Measurements from ENCODE around the gene RFC3.
"Not testable (repeated sequence)": the region's sequence is repeated elsewhere in the genome, so short reads cannot be mapped to it uniquely, and the experiment has no call there.

RFC3 gene

GRCh38 chr13:33806470-33807248 is 11.3 kb upstream of the RFC3 start:
- DNase-seq (ENCODE audit: extremely low read depth in 1 of 2, low read depth in 1 of 2): no peak

GRCh38 chr13:33812829-33813228 is 5.1 kb upstream of the RFC3 start:
- not testable (repeated sequence) for DNase-seq (ENCODE audit: extremely low read depth in 1 of 2, low read depth in 1 of 2)

GRCh38 chr13:33815011-33815550 is 2.9 kb upstream of the RFC3 start:
- DNase-seq (ENCODE audit: extremely low read depth in 1 of 2, low read depth in 1 of 2): no peak

GRCh38 chr13:33816912-33817311 is 1.0 kb upstream of the RFC3 start:
- no peak for DNase-seq (ENCODE audit: extremely low read depth in 1 of 2, low read depth in 1 of 2)

- DNase-seq (ENCODE audit: extremely low read depth in 1 of 2, low read depth in 1 of 2): no peak
Measured at GRCh38 chr13:33817513-33817900, 442 bp upstream of the RFC3 start.

- no peak for DNase-seq (ENCODE audit: extremely low read depth in 1 of 2, low read depth in 1 of 2)
Measured at GRCh38 chr13:33825083-33825482, 7.1 kb downstream of the RFC3 start.

GRCh38 chr13:33827139-33827538 is 9.2 kb downstream of the RFC3 start:
- no peak for DNase-seq (ENCODE audit: extremely low read depth in 1 of 2, low read depth in 1 of 2)

GRCh38 chr13:33828431-33829129 is 10.6 kb downstream of the RFC3 start:
- no peak for DNase-seq (ENCODE audit: extremely low read depth in 1 of 2, low read depth in 1 of 2)

- no peak for DNase-seq (ENCODE audit: extremely low read depth in 1 of 2, low read depth in 1 of 2)
Measured at GRCh38 chr13:33832872-33833271, 14.9 kb downstream of the RFC3 start.

- no peak for DNase-seq (ENCODE audit: extremely low read depth in 1 of 2, low read depth in 1 of 2)
Measured at GRCh38 chr13:33838647-33839046, 20.7 kb downstream of the RFC3 start.

GRCh38 chr13:33840402-33840801 is 22.5 kb downstream of the RFC3 start:
- DNase-seq (ENCODE audit: extremely low read depth in 1 of 2, low read depth in 1 of 2): no peak

GRCh38 chr13:33842207-33842606 is 24.3 kb downstream of the RFC3 start:
- DNase-seq (ENCODE audit: extremely low read depth in 1 of 2, low read depth in 1 of 2): no peak

- DNase-seq (ENCODE audit: extremely low read depth in 1 of 2, low read depth in 1 of 2): no peak
Measured at GRCh38 chr13:33842986-33843385, 25.0 kb downstream of the RFC3 start.

- no peak for DNase-seq (ENCODE audit: extremely low read depth in 1 of 2, low read depth in 1 of 2)
Measured at GRCh38 chr13:33845572-33846302, 27.8 kb downstream of the RFC3 start.

- no peak for DNase-seq (ENCODE audit: extremely low read depth in 1 of 2, low read depth in 1 of 2)
Measured at GRCh38 chr13:33846303-33847062, 28.5 kb downstream of the RFC3 start.

- DNase-seq (ENCODE audit: extremely low read depth in 1 of 2, low read depth in 1 of 2): no peak
Measured at GRCh38 chr13:33849211-33849610, 31.3 kb downstream of the RFC3 start.

GRCh38 chr13:33855371-33855895 is 37.5 kb downstream of the RFC3 start:
- no peak for DNase-seq (ENCODE audit: extremely low read depth in 1 of 2, low read depth in 1 of 2)

- no peak for DNase-seq (ENCODE audit: extremely low read depth in 1 of 2, low read depth in 1 of 2)
Measured at GRCh38 chr13:33859691-33860303, 41.8 kb downstream of the RFC3 start.

GRCh38 chr13:33860526-33860925 is 42.6 kb downstream of the RFC3 start:
- no peak for DNase-seq (ENCODE audit: extremely low read depth in 1 of 2, low read depth in 1 of 2)

- DNase-seq (ENCODE audit: extremely low read depth in 1 of 2, low read depth in 1 of 2): no peak
Measured at GRCh38 chr13:33862016-33862415, 44.1 kb downstream of the RFC3 start.

Measured in stimulated activated CD8-positive, alpha-beta memory T cell treated with anti-CD3 and anti-CD28 coated beads, Interleukin-7, amount 100 ng/mL, for 48 hours (primary cell).